IMR-90 (cell line): ENCODE results near the gene TMOD2.

Experiments
- BHLHE40 ChIP-seq: fragments of 150-350 bp; IDR thresholded peaks from 2 replicates; pipeline ENCODE4 v1.6.1; 2016; ENCODE audit warnings: mild to moderate bottlenecking, low read depth, low read length
- CEBPB ChIP-seq: IDR thresholded peaks from 2 replicates; pipeline ENCODE4 v1.6.1; 2012; ENCODE audit warnings: low read depth, low read length, improper control_type of control experiment
- CHD1 ChIP-seq: IDR thresholded peaks from 2 replicates; pipeline ENCODE4 v1.6.1; 2012; ENCODE audit warnings: low read depth, low read length, improper control_type of control experiment
- MAFK ChIP-seq: IDR thresholded peaks from 2 replicates; pipeline ENCODE4 v1.6.1; 2012; ENCODE audit warnings: low read depth, low read length, improper control_type of control experiment
- MAZ ChIP-seq: IDR thresholded peaks from 2 replicates; pipeline ENCODE4 v1.6.1; 2012; ENCODE audit warnings: low read depth, mild to moderate bottlenecking, low read length, improper control_type of control experiment, moderate library complexity, borderline replicate concordance
- MXI1 ChIP-seq: IDR thresholded peaks from 2 replicates; pipeline ENCODE4 v1.6.1; 2012; ENCODE audit warnings: low read depth, mild to moderate bottlenecking, low read length, moderate library complexity, borderline replicate concordance
- POLR2A ChIP-seq: IDR thresholded peaks from 2 replicates; pipeline ENCODE4 v1.6.1; 2012; ENCODE audit warnings: mild to moderate bottlenecking, low read depth, low read length
- RAD21 ChIP-seq: IDR thresholded peaks from 2 replicates; pipeline ENCODE4 v1.6.1; 2012; ENCODE audit warnings: low read length, improper control_type of control experiment
- RCOR1 ChIP-seq: IDR thresholded peaks from 2 replicates; pipeline ENCODE4 v1.6.1; 2012; ENCODE audit warnings: mild to moderate bottlenecking, low read length, improper control_type of control experiment; ENCODE audit not compliant: insufficient replicate concordance
- RFX5 ChIP-seq: IDR thresholded peaks from 2 replicates; pipeline ENCODE4 v1.8.0; 2012; ENCODE audit warnings: low read depth, mild to moderate bottlenecking, low read length, moderate library complexity
- USF2 ChIP-seq: fragments of 150-350 bp; IDR thresholded peaks from 2 replicates; pipeline ENCODE4 v1.6.1; 2017; ENCODE audit warnings: mild to moderate bottlenecking, antibody characterized with exemption, low read length, low read depth
- TF ChIP-seq, protein P1 (sequence below): conservative IDR thresholded peaks from 2 replicates; pipeline ENCODE4 v1.5.1; 2012; ENCODE audit warnings: mild to moderate bottlenecking, low read depth, low read length, improper control_type of control experiment
- TF ChIP-seq, protein P2 (sequence below): fragments of 150-350 bp; IDR thresholded peaks from 2 replicates; pipeline ENCODE4 v1.6.1; 2016; ENCODE audit warnings: low read depth, mild to moderate bottlenecking, low read length, moderate library complexity, borderline replicate concordance

DNA sequence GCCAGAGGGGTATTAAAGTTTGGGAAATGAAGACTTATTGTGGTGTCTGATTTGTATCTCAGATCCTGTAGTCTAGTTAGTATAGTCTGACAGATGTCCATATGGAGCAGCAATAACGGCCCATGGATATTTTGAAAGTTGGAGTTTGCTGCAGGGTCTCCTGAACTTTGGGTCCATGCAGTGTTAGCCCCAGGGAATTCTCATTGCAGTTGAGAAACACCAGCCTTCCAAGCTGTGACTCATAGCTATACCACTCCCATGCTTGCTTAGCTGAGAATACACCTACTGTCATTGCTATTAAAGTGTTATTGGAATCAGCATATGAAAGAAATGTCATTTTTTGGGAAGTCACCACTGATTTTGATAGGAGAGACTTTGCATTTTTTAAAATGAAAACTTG is 29.2 kb downstream of the TMOD2 start:
- TF ChIP-seq, protein P1, sequence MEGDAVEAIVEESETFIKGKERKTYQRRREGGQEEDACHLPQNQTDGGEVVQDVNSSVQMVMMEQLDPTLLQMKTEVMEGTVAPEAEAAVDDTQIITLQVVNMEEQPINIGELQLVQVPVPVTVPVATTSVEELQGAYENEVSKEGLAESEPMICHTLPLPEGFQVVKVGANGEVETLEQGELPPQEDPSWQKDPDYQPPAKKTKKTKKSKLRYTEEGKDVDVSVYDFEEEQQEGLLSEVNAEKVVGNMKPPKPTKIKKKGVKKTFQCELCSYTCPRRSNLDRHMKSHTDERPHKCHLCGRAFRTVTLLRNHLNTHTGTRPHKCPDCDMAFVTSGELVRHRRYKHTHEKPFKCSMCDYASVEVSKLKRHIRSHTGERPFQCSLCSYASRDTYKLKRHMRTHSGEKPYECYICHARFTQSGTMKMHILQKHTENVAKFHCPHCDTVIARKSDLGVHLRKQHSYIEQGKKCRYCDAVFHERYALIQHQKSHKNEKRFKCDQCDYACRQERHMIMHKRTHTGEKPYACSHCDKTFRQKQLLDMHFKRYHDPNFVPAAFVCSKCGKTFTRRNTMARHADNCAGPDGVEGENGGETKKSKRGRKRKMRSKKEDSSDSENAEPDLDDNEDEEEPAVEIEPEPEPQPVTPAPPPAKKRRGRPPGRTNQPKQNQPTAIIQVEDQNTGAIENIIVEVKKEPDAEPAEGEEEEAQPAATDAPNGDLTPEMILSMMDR = no peak
- TF ChIP-seq MAFK (no peak), CEBPB (no peak), MXI1 (no peak), POLR2A (no peak), MAZ (no peak), BHLHE40 (no peak), RAD21 (no peak), USF2 (no peak), RCOR1 (no peak), RFX5 (no peak), CHD1 (no peak)
- TF ChIP-seq, protein P2, sequence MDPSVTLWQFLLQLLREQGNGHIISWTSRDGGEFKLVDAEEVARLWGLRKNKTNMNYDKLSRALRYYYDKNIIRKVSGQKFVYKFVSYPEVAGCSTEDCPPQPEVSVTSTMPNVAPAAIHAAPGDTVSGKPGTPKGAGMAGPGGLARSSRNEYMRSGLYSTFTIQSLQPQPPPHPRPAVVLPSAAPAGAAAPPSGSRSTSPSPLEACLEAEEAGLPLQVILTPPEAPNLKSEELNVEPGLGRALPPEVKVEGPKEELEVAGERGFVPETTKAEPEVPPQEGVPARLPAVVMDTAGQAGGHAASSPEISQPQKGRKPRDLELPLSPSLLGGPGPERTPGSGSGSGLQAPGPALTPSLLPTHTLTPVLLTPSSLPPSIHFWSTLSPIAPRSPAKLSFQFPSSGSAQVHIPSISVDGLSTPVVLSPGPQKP = no peak
